Measurements from ENCODE around the gene TNRC6A.

DNA sequence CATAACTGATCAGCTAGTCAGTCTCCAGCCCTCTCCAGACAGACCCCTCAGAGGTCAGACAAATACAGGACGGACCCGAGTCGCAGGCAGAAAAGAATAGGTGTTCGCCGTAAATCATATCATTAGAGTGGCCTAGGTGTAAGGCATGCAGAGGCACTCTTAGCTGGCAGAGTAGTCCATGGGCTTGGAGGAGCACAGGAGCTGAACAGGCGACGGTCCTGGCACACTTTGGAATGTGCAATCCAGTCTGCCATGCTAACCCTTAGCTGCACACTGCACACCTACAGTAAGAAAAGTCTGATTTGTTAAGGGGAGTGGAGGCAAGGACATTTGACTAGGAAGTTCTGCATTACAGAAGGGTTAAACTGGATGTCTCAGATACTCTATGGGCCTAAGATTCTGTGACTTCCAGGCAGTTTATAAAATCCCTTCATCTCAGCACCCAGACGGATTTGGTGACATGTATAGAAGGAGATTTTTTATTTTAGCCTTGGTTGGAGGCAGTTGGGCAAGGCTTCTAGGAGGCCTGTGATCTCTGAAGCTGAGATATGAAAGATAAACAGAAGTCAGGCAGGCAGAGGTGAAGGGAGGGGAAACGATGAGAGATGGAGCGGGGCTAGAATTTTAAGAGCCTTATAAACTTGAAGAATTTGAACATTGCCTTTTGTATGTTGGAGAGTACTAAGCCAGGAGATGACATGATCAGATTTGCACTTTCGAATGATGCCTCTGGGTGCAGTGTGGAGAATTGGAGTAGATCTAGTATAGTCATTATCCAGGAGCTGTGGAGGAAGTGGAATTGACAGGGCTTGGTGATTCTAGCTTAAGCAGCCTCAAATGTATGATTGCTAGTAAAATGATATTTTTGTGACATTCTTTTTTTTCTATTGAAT, 81.7 kb downstream of the TNRC6A start:
- TF ChIP-seq, protein P1, sequence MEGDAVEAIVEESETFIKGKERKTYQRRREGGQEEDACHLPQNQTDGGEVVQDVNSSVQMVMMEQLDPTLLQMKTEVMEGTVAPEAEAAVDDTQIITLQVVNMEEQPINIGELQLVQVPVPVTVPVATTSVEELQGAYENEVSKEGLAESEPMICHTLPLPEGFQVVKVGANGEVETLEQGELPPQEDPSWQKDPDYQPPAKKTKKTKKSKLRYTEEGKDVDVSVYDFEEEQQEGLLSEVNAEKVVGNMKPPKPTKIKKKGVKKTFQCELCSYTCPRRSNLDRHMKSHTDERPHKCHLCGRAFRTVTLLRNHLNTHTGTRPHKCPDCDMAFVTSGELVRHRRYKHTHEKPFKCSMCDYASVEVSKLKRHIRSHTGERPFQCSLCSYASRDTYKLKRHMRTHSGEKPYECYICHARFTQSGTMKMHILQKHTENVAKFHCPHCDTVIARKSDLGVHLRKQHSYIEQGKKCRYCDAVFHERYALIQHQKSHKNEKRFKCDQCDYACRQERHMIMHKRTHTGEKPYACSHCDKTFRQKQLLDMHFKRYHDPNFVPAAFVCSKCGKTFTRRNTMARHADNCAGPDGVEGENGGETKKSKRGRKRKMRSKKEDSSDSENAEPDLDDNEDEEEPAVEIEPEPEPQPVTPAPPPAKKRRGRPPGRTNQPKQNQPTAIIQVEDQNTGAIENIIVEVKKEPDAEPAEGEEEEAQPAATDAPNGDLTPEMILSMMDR (IDR thresholded peaks at IDR 0.05), result no peak
- TF ChIP-seq POLR2AphosphoS5 (IDR thresholded peaks at IDR 0.05), result no peak

Data from breast epithelium (tissue), 3 donors.